GM11168 (cell line): ENCODE measurements around the gene MTX1.
"Not testable (repeated sequence)": the region's sequence is repeated elsewhere in the genome, so short reads cannot be mapped to it uniquely, and the experiment has no call there.

Source experiments
- in situ Hi-C: fragments of 300-500 bp; cut with MboI; formaldehyde crosslinking; loops from one replicate; pipeline ENCODE4 v1.12.0; 2022; ENCODE audit warnings: low sequenced_read_pairs; ENCODE audit not compliant: unreplicated experiment

Gene MTX1

GRCh38 chr1:155186794-155187455 is 21.6 kb upstream of the MTX1 start:
- in situ Hi-C loops = no loop called here

- in situ Hi-C loops = no loop called here
These were observed 21.0 kb upstream of the MTX1 start for GRCh38 chr1:155187456-155187891.

- in situ Hi-C loops = no loop called here
These were observed 20.2 kb upstream of the MTX1 start for GRCh38 chr1:155188268-155188667.

- in situ Hi-C loops = not testable (repeated sequence)
These were observed 18.6 kb upstream of the MTX1 start for GRCh38 chr1:155189926-155190325.

GRCh38 chr1:155191904-155192303 is 16.6 kb upstream of the MTX1 start:
- in situ Hi-C loops = no loop called here

GRCh38 chr1:155192346-155193274 is 15.9 kb upstream of the MTX1 start:
- in situ Hi-C loops = no loop called here

GRCh38 chr1:155193275-155193990 is 15.1 kb upstream of the MTX1 start:
- in situ Hi-C loops = no loop called here

- in situ Hi-C loops = not testable (repeated sequence)
These were observed 14.6 kb upstream of the MTX1 start for GRCh38 chr1:155193991-155194240.

GRCh38 chr1:155195201-155196102 is 13.0 kb upstream of the MTX1 start:
- in situ Hi-C loops = no loop called here

GRCh38 chr1:155196103-155196892 is 12.2 kb upstream of the MTX1 start:
- in situ Hi-C loops = no loop called here

GRCh38 chr1:155196893-155197638 is 11.4 kb upstream of the MTX1 start:
- in situ Hi-C loops = no loop called here

GRCh38 chr1:155197901-155198546 is 10.5 kb upstream of the MTX1 start:
- in situ Hi-C loops = no loop called here

- in situ Hi-C loops = no loop called here
These were observed 10.0 kb upstream of the MTX1 start for GRCh38 chr1:155198547-155198906.

GRCh38 chr1:155199792-155200191 is 8.7 kb upstream of the MTX1 start:
- in situ Hi-C loops = no loop called here

GRCh38 chr1:155200920-155201319 is 7.6 kb upstream of the MTX1 start:
- in situ Hi-C loops = no loop called here

GRCh38 chr1:155202198-155202597 is 6.3 kb upstream of the MTX1 start:
- in situ Hi-C loops = no loop called here

- in situ Hi-C loops = no loop called here
These were observed 5.6 kb upstream of the MTX1 start for GRCh38 chr1:155202731-155203515.

GRCh38 chr1:155205035-155205434 is 3.5 kb upstream of the MTX1 start:
- in situ Hi-C loops = no loop called here
